ENCODE data around the gene KLHL22.
"Not testable (repeated sequence)": the region's sequence is repeated elsewhere in the genome, so short reads cannot be mapped to it uniquely, and the experiment has no call there.

GRCh38 chr22:20392365-20392881 is 103.2 kb downstream of the KLHL22 start:
- not testable (repeated sequence) for TF ChIP-seq CTCF (IDR thresholded peaks at IDR 0.05; ENCODE audit: low read depth, low read length, poor library complexity, severe bottlenecking); EZH2phosphoT487 (IDR thresholded peaks at IDR 0.05; ENCODE audit: borderline replicate concordance, low read length)

Data from DOHH2 (cell line).